Vagina (tissue), 2 donors: ENCODE data around the gene RNASEH2B.

Source experiments
- CTCF ChIP-seq, 3 experiments: fragments of 450-650 bp in 2 of 3; fragments of 200-600 bp in 1 of 3; sonication (generic) in 1 of 3; IDR thresholded peaks; one replicate each; pipeline ENCODE4 v1.5.1; 2017 to 2019; ENCODE audit warnings: antibody characterized with exemption in 3 of 3, mild to moderate bottlenecking in 2 of 3, moderate library complexity in 2 of 3
- POLR2AphosphoS5 ChIP-seq, 2 donors: sonication (generic); formaldehyde crosslinking; IDR thresholded peaks; one replicate each; pipeline ENCODE4 v1.9.0; 2017; ENCODE audit warnings: antibody characterized with exemption in 2 of 2, mild to moderate bottlenecking in 2 of 2, low read depth in 1 of 2; ENCODE audit not compliant: insufficient read depth in 1 of 2

GRCh38 chr13:50993371-50993770 is 83.8 kb downstream of the RNASEH2B start:
- TF ChIP-seq CTCF (IDR thresholded peaks at IDR 0.05) (no peak), POLR2AphosphoS5 (IDR thresholded peaks at IDR 0.05; ENCODE audit: insufficient read depth in 1 of 2, low read depth in 1 of 2) (no peak)
